Gastrocnemius medialis (tissue), 4 donors: ENCODE measurements around the gene GLUD1. TPM values are rescaled to one million over a fixed set of nuclear protein-coding genes. Genes with fewer than 3 reads are reported as not detected.
"Not testable (repeated sequence)": the region's sequence is repeated elsewhere in the genome, so short reads cannot be mapped to it uniquely, and the experiment has no call there.

Source experiments
- ATAC-seq, 2 donors: fragments of 150-250 bp; one replicate each; pipeline ENCODE4 v1.9.1; 2016
- DNase-seq, 2 donors: peaks; one replicate each; pipeline ENCODE4 v3.0.0-alpha.2; 2019
- H3K27ac ChIP-seq, 4 donors: fragments of 200-600 bp; sonication (generic); 1 replicate in 1 of 4; 2 replicates in 3 of 4; pipeline ENCODE4 v1.5.1; 2016 to 2018; ENCODE audit warnings: mild to moderate bottlenecking in 2 of 4, moderate library complexity in 1 of 4
- H3K27me3 ChIP-seq, 3 donors: fragments of 200-600 bp; sonication (generic) in 2 of 3; 1 replicate in 1 of 3; 2 replicates in 2 of 3; pipeline versions ENCODE4 v1.5.1 to v1.6.0; 2016 to 2019; ENCODE audit warnings: mild to moderate bottlenecking in 1 of 3, moderate library complexity in 1 of 3
- H3K36me3 ChIP-seq, 2 donors: fragments of 200-600 bp; sonication (generic) in 1 of 2; one replicate each; pipeline ENCODE4 v1.5.1; 2017 to 2018
- H3K4me1 ChIP-seq, 2 donors: fragments of 200-600 bp; sonication (generic) in 1 of 2; one replicate each; pipeline ENCODE4 v1.5.1; 2016 to 2017; ENCODE audit warnings: mild to moderate bottlenecking in 2 of 2
- H3K4me3 ChIP-seq, 4 donors: fragments of 200-600 bp; sonication (generic) in 3 of 4; 1 replicate in 1 of 4; 2 replicates in 3 of 4; pipeline ENCODE4 v1.5.1; 2016 to 2019; ENCODE audit warnings: mild to moderate bottlenecking in 2 of 4
- H3K9me3 ChIP-seq, 3 donors: fragments of 200-600 bp; sonication (generic) in 2 of 3; 1 replicate in 1 of 3; 2 replicates in 2 of 3; pipeline ENCODE4 v1.5.1; 2016 to 2019
- CTCF ChIP-seq, 5 experiments: fragments of 450-650 bp in 3 of 5; fragments of 200-600 bp in 2 of 5; sonication (generic) in 2 of 5; IDR thresholded peaks in 4 of 5; conservative IDR thresholded peaks in 1 of 5; 1 replicate in 4 of 5; 2 replicates in 1 of 5; pipeline ENCODE4 v1.5.1; 2016 to 2019; ENCODE audit warnings: antibody characterized with exemption in 5 of 5, mild to moderate bottlenecking in 3 of 5, moderate library complexity in 3 of 5
- POLR2A ChIP-seq, 2 donors: fragments of 450-650 bp; IDR thresholded peaks; one replicate each; pipeline ENCODE4 v1.6.1; 2017; ENCODE audit warnings: antibody characterized with exemption in 2 of 2, mild to moderate bottlenecking in 2 of 2, moderate library complexity in 2 of 2
- in situ Hi-C, 4 donors: fragments of 200-750 bp; cut with MboI; loops; one replicate each; pipeline versions ENCODE4 v1.15.0 to v1.8.0; 2017; ENCODE audit warnings: low sequenced_read_pairs in 4 of 4
- intact Hi-C: fragments of 100-400 bp; cut with DNase I; formaldehyde crosslinking; loops from one replicate; pipeline ENCODE4 v1.15.1; 2023; ENCODE audit warnings: low total_unique reads
- total RNA-seq, 4 donors: library from RNA; depleted of rRNA; stranded (reverse); fragments of >200 nt; gene quantifications; one replicate each; pipeline versions ENCODE4 v1.1.0 to v1.2.3, GENCODE V29; 2016

GLUD1 gene
- total RNA-seq, 4 donors from 2014 or later: 69.2 to 80.1 (median 77.2) TPM

- DNase-seq: peak in 1 of 2 donors; percentile 20
- H3K27me3 ChIP-seq: not testable (repeated sequence)
Observed at GRCh38 chr10:87009134-87009696, 85.4 kb downstream of the GLUD1 start.

GRCh38 chr10:87008303-87008702 is 86.3 kb downstream of the GLUD1 start:
- intact Hi-C loops, in situ Hi-C loops, H3K36me3 ChIP-seq, H3K27me3 ChIP-seq, H3K27ac ChIP-seq, H3K4me3 ChIP-seq, ATAC-seq, DNase-seq, H3K4me1 ChIP-seq, H3K9me3 ChIP-seq: not testable (repeated sequence)

More at GRCh38 chr10:87009134-87009696, 85.4 kb downstream of the GLUD1 start:
- ATAC-seq, H3K9me3 ChIP-seq, H3K36me3 ChIP-seq, H3K4me1 ChIP-seq, H3K4me3 ChIP-seq, H3K27ac ChIP-seq, intact Hi-C loops, in situ Hi-C loops: not testable (repeated sequence)

DNA sequence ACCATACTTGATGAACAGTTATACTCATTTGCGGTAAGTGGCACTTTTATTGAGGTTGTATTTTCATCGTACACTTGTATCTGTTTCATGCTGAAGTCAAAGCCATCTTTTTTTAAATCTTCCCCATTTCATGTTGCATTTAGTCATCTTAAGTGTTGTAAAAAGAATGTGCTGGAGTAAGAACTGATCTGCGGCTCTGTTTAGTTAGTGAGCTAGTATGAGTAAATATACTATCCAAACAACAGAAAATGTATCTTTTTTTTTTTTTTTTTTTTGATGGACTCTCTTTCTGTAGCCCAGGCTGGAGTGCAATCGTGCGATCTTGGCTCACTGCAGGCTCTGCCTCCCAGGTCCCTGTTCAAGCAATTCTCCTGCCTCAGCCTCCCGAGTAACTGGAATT is 87.0 kb downstream of the GLUD1 start:
- H3K27ac ChIP-seq, H3K4me3 ChIP-seq, H3K4me1 ChIP-seq, intact Hi-C loops, ATAC-seq, H3K9me3 ChIP-seq, DNase-seq, H3K36me3 ChIP-seq, in situ Hi-C loops, H3K27me3 ChIP-seq: not testable (repeated sequence)

DNA sequence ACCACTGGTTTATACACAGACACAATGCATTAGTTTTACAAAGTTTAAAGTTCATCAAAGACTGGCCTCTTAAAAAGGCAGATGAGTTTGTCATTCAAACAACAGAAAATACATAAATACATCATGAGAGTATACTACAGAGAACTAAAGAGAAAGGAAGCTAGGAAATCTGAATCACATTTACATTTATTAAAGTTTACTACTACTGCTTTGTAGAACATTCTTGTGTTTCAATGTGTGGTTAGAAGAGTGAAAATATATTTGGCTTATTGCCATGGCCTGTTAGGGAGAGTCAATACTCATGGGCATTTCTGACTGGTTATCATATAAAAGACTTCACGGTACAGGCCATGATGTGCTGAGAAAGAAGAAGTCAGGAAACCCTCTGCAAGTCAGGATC is 87.5 kb downstream of the GLUD1 start:
- DNase-seq, intact Hi-C loops, H3K4me3 ChIP-seq, H3K27me3 ChIP-seq, in situ Hi-C loops, H3K27ac ChIP-seq, H3K36me3 ChIP-seq, H3K9me3 ChIP-seq, H3K4me1 ChIP-seq, ATAC-seq: not testable (repeated sequence)

- Histone ChIP-seq H3K4me3 (no peak overlapping the region), H3K27ac (no peak overlapping the region), H3K36me3 (no peaks in the 10 kb centered on the region), H3K9me3 (no peaks in the 10 kb centered on the region), H3K27me3 (no peaks in the 10 kb centered on the region), H3K4me1 (no peaks in the 10 kb centered on the region)
- ATAC-seq (no peak), DNase-seq (no peak)
- intact Hi-C loops: no loop called here
- TF ChIP-seq POLR2A (IDR thresholded peaks at IDR 0.05): no peak
- TF ChIP-seq CTCF (IDR thresholded peaks at IDR 0.05 in 4 of 5, conservative IDR thresholded peaks at IDR 0.05 in 1 of 5): no peak
- in situ Hi-C loops: no loop called here
Observed at GRCh38 chr10:87000491-87000890, 94.2 kb downstream of the GLUD1 start.

Other genes with a start within 250 kb of the GLUD1 start
- 10 to 100 TPM; 14.6 to 34.8 (median 25.8) TPM for gene MMRN2, start 137.2 kb downstream of the GLUD1 start, total RNA-seq
- gene SNCG, start 136.2 kb downstream of the GLUD1 start, total RNA-seq: 1 to 10 TPM; 2.0 to 9.9 (median 3.0) TPM
- 10 to 100 TPM; 20.1 to 51.2 (median 31.0) TPM for gene ADIRF, start 126.4 kb downstream of the GLUD1 start, total RNA-seq
- gene FAM25A, start 74.5 kb downstream of the GLUD1 start, total RNA-seq: not detected
- gene SHLD2, start 363 bp upstream of the GLUD1 start, total RNA-seq: 10 to 100 TPM in 3 of 4 donors, 1 to 10 TPM in 1; 7.2 to 15.2 (median 12.3) TPM
- 1 to 10 TPM in 1 of 4 donors, under 1 TPM in 3; 0.35 to 1.1 (median 0.55) TPM for gene NUTM2A, start 130.6 kb upstream of the GLUD1 start, total RNA-seq